HG03060 (cell line): ENCODE results near the gene GATA6.

Source experiments
- ATAC-seq: cut with Tn5 transposase; IDR thresholded peaks from one replicate; pipeline ENCODE4 v1.9.1; 2021; ENCODE audit warnings: low read depth, moderate number of reproducible peaks; ENCODE audit not compliant: unreplicated experiment

The GATA6 gene

DNA sequence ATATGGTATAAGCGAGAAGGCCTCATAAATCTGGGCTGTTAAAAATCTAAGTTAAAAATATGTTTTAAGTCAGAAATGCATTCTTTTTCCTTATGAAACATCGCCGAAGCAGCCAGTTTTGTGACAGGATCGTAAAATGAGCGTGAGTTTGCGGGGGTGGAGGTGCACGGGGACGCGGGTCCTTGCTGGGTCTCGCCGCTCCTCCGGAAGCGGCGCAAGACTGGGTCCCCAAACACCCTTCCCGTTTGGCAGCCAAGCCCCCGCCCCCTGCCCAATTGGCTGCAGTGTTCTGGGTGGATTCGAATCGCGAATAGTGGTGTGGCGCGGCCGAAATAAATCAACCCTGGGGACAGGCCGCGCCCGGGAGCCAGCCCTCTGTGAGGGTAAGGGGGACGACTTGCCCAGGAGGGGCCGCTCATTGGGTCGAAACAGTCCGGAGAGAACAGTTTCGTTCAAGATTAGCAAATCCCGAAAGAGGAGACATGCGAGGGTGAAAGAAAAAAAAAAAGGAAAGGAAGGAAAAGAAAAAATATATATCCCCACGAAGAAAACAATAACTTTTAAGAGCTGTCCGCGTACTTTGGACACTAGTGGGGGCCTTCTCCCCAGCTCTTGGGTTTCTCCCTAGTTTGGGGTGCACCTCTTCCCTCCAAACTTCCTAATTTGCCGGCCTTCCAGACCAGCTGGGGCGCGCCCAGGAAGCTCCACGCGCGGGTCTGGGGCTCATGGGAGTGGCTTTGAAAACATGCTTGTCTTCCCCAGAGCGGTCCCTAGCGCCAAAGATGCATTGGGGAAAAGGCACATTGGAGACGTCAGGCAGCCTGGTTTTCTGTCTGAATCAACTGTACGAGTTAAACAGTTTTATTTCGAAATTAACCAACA is 3.1 kb upstream of the GATA6 start:
- no peak for ATAC-seq

DNA sequence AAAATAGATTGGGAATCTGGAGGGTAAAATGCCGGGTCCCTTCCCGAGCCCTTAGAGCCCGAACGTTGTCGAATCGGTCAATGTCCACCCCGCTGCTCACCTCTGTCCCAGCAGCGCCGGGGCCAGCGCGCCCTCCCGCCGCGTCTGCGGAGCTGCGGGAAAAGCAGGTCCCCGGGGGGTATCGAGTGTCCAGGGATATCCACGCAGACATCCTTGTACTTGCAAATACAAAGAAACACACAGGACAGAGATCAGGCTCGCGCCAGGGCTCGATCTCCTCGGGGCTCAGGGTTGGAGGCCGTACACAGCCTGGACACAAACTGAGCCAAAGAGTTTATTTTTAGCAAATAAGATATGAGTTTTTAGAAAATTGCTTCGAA is 2.3 kb upstream of the GATA6 start:
- ATAC-seq, result no peak

DNA sequence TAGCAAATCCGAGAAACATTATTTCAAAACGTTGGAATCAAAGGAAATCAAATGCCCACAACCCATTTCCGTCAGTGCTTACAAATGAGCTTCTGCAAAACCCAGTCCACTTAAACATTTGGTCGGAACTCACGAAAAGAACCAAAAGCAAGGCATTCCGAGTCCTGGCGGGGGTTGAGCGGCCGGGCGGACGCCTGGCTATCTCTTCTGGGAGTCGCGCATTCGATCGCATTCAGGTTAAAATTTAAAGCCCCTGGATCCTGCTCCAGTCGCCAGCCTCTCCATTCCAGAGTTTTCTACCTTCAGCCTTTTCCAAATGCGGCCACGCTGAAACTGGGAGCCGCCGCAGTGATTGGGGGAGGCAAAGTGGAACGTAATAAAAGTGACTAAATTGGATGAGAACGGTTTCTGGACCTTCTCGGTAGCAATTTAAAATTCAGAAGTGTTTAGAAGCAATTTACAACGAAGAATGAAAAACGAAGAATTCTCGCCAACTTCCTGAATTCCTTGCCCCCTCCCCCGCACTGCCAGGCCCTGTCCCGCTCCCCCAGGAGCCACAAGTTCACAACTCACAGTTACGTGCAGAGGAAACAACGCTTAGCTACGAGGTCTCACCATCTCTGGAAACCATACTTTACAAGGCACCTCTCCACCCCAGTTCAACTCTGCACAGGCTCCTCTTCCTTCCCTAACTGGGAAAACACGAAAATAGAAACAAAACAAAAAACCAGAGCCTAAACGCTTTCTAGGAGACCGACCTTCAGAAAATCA is 1.7 kb upstream of the GATA6 start:
- no peak for ATAC-seq

DNA sequence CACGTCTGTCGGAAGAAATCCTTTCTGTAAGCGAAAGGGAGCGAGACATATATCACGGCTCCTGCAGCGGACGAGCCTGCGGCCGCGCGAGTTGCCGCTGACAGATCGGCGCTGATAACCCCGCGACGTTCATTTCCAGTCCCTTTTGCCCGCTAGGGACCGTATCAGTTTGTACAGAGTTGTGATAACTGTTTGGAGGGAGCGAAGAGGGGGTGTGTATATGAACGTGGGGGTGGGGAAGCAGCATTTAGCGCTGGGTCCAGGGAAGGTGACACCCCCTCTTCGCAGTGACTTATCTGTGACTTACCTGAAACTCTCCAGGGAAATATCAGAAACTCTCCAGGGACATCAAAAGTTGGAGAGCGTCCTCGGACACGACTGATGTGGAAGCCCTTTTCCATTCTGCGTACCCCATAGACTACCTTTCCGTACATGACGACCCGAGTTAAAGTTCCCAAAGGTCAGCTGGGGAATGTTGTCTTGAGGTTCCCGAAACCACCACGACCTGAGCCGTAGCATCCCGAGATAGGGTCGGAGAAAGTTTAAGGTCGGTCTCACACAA is 948 bp upstream of the GATA6 start:
- ATAC-seq, result no peak

DNA sequence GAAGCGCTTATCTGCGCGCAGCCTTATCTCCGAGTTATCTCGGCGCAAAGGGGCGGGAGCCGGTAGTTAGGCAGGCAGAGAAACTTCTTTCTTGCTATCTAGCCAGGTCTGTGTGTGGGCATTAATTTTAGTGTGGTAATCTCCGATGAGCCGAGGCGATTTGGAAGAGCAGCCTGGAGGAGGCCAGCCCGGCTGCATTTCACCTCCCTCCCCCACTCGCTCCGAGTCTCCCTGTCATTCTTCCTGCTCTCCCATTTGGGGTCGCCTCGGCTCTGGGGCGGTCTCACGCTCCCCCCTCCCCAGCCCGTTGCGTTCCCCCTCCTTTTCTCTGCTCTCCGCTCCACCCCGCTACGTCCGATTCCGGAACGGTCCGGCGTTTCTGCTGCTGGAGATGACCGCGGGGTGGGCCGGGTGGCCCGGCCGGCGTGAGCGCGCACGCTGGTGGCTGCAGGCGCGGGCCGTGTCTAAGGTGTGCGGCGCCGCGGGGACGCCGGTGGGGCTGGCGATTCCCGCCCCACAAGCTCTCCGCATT is 566 bp downstream of the GATA6 start:
- ATAC-seq, result no peak

DNA sequence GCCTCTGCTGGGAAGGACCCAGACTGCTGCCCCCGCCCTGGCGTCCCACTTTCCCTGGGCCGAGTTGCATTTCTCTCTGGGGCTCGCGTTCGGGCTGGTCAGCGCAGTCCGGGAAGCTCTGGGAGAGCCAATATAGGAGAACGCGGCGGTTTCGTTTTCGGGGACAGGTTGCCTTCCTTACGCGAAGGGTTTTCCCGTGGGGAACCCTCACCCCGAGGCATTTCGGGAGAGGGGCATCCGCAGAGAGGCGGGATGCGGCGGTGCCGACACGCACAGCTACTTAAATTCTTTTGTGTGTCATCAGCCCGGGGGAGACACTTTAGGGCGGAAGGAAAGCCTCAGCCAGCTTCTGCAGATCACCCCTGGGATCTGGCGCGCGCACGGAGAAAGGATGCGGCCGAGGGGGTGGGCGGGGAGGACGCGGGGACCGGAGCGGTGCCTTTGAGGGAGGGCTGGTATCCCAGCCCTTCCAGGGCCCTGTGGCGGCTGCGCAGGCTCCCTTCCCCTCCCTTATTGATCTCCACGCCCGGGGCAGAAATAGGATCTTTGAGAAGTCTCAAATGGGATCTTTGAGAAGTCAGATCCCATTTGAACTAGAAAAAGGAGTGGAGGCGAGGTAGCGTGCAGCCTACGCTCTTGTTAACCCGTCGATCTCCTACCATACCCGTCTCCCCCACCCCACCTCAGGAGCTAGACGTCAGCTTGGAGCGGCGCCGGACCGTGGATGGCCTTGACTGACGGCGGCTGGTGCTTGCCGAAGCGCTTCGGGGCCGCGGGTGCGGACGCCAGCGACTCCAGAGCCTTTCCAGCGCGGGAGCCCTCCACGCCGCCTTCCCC is 1.2 kb downstream of the GATA6 start:
- ATAC-seq, result no peak

DNA sequence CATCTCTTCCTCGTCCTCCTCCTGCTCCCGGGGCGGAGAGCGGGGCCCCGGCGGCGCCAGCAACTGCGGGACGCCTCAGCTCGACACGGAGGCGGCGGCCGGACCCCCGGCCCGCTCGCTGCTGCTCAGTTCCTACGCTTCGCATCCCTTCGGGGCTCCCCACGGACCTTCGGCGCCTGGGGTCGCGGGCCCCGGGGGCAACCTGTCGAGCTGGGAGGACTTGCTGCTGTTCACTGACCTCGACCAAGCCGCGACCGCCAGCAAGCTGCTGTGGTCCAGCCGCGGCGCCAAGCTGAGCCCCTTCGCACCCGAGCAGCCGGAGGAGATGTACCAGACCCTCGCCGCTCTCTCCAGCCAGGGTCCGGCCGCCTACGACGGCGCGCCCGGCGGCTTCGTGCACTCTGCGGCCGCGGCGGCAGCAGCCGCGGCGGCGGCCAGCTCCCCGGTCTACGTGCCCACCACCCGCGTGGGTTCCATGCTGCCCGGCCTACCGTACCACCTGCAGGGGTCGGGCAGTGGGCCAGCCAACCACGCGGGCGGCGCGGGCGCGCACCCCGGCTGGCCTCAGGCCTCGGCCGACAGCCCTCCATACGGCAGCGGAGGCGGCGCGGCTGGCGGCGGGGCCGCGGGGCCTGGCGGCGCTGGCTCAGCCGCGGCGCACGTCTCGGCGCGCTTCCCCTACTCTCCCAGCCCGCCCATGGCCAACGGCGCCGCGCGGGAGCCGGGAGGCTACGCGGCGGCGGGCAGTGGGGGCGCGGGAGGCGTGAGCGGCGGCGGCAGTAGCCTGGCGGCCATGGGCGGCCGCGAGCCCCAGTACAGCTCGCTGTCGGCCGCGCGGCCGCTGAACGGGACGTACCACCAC is 2.1 kb downstream of the GATA6 start:
- ATAC-seq, result no peak

DNA sequence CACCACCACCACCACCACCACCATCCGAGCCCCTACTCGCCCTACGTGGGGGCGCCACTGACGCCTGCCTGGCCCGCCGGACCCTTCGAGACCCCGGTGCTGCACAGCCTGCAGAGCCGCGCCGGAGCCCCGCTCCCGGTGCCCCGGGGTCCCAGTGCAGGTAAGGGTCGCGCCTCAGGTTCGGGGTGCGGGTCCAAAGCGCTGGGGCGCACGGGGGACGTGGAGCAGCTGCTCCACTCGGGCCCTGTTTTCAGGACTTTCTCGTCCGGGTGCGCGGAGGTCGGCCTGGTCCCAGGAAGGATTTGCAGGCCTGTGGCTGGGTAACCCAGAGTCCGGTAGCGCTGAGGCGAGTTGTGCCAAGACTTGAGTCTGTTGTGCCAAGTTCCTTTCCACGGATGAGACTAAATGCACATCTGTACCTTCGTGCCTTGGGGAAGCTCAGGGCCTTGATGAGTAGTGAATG is 2.8 kb downstream of the GATA6 start:
- ATAC-seq, result no peak

DNA sequence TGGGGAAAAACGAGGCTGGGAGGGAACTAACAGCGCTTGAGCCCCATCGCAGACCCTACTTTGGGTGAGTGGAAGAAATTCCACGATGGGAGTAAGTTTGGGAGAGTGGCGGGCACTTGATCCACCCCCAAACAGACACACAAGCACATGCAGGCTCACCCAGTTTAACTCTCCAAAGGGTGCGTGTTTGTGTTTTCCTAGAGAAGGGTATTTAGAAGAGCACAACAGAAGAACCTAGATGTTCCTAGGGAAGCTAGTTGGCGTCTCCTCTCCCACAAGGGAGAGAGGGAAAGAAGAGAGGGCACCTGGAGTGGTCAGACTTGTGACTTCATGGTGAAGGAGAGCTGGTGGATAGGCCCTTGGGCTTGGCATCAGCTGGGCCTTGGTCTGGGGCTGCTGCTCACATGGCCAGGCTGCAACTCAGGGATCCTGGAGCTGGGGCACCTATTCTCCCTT is 3.2 kb downstream of the GATA6 start:
- no peak for ATAC-seq

DNA sequence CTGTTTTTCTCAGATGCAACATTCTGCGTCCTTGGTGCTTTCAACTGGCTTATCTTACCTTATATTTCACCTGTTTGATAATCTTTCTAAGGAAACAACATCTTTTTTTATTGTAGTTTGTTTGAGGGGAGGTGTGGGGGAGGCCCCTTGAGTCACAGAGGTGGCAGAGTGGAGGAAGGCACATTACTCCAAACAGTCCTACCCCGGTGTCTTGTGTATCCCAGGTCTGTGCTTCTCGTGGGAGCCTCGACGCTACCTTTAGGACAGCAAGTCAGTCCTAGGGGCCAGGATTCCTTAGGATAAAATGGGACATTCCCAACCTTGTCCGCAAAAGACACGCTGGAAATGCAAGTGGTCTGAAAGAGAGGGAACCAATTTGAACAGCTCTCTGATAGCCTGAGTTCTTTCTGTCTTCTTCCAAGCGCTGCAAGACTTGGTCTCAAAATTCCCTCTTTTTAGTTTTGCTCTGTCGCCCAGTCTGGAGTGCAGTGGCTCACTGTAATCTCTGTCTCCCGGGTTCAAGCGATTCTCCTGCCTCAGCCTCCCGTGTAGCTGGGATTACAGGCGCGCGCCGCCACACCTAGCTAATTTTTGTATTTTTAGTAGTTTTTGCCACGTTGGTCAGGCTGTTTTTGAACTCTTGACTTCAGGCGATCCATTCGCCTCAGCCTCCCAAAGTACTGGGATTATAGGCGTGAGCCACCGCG is 4.0 kb downstream of the GATA6 start:
- ATAC-seq, result no peak

DNA sequence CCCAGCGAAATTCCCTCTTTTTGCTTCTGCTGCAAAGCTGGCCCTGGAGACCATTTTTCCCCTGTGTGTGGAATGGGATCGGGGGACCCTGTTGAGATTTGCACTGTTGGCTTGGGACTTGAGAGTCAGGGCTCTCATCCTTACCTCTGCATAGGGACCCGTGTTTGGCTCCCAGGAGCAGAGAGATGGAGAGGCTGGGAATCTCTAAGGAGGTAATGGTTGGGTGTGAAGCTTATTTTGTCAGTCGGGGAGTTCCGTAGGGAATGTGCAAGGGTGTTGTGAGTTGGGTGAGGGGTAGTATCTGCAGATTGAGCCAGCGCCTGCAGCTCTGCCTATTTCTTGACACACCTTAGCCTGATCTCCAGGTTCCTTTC is 4.5 kb downstream of the GATA6 start:
- no peak for ATAC-seq

DNA sequence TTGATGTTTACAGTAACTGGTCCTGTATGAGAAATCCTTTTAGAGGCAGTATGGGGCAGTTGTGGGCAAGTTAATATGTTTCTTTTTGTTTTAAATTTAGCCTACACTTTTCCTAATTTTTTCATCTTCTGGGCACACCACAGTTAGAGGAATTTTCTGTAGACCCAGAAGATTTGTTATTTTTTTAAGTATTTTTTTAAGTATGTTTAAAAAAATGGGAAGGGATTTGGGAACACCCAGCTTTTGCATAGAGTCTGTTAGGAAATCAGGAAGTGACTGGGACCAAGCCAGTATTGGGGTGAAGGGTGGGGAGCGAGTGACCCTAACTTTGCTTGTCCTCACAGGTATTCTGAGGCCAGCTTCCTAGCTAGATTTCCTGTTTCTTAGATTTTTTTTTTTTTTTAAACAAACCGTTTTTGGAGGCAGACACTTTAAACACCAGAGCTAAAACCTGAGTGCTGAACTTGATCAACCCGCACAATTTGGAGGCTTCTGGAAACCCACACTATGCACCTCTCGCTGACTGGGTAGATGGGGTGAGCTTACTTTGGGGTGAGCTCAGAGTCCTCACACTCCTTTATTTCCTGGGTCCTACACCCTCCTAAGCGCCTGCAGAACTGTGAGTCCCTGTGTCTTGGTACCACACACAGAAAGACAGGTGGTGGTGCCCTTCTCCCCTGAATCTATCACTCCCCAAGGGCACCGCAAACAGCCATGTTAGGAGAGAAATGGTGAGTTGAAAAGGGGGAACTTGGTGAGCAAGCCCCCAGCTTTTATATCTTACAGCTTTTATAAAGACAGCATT is 5.2 kb downstream of the GATA6 start:
- no peak for ATAC-seq

DNA sequence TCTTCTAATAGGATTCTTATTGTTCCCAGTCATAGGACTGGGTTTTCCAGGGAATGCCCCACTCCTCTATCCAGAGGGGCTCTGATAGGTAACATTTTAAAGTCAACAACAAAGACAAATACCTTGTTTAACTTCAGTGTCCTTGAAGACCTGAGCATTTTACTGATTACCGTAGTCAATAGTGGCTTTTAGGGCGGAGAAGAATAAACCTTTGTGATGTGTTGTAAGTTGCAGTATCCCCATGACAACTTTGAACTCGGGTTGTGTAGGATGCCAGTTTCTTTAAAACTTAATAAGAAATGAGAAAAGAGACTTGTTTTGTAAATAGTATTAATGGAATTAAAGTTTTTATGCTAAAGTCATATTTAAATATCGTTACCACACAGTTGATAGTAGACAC is 6.0 kb downstream of the GATA6 start:
- no peak for ATAC-seq

DNA sequence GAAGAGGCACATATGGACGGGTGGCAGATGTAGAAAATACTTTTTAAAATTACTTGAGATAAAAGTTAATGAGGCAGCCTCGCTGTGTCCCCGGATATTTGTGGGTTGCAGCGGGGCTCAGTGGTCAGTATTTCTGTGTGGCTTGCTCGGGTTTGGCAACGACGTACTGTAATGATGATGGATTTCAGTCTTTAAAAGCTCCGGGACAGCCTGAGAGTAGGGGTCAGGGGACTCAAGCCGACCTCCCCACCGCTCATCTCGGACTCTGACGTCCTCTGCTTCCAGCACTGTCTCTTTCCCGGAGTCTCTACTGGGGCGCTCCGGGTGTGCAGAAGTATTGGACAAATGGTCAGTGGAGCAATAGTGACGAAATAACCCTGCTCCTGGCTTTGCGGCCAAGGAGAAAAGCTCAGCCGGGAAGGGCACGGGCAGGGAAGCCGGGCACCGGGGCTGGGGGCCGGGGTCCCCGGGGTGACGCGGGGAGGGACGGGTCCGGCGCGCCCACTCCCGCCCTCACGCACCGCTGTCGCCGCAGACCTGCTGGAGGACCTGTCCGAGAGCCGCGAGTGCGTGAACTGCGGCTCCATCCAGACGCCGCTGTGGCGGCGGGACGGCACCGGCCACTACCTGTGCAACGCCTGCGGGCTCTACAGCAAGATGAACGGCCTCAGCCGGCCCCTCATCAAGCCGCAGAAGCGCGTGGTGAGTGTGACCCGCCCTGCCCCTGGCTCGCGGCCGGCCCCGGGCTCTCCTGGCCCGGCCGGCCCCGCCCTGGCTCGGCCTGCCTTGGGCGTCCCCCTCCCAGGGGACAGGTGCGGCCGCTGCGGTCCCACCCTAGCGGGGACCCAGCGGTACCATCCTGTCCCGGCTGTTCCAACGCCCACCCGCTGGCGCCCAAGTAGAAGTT is 7.3 kb downstream of the GATA6 start:
- ATAC-seq, result no peak

DNA sequence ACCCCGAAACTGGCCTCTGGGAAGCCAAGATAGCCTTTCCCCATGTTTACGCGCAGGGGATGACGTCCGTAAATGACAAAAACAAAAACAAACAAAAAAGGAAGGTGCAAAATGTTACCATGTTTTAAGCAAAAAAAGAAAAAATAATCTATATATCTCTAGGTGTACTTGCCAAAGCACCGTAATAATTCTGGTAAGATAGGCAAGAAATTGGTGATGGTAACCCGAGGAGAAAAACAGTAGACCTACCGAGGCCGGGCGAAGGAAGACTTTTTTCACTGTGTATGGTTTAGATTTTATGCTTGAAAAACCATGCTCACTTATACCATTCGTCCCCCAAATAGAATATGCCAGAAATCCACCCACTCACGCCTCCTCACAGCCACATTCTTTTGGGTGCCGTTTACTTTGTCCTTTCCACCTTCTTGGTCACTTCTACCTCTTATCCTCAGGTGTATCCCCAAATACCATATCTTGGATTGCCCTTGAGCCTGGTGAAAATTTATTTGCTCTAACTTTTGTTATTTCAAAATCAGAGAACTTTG is 8.0 kb downstream of the GATA6 start:
- ATAC-seq, result no peak

DNA sequence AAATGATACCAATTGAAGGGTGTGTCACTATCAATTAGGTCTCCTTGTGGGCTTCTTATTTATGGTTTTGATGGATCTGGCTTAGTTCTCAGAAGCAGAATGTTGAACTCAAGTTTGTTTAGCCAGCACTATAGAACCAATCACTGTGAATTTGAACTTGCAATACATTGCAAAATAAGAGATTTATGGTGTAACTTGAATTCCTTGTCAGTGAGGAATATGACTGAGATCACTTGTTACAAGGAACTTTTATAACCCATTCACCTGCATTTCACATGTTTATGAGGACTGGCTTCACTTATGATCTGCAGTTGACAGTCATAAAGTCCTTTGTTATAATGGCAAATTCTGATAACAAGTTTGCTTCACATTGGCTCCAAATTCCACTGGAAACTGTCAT is 9.8 kb downstream of the GATA6 start:
- no peak for ATAC-seq

DNA sequence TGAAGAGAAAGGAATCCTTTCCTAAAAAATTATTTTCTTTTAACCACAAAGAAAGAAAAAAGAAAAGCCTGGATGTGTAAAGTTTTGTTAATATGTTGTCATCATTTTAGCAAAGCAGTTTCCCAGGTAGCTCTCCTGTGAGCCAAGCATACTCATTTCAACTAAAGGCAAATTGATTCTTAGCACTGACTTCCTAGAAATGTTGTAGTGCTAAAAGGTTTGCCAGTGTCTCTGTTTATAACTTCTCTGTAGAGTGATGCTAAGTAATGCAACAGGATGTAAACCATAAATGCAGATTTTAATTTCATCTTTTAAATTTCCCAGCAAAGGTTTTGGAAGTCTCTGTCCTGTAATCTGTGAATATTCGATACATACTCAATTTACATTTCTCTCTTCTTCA is 10.2 kb downstream of the GATA6 start:
- ATAC-seq, result no peak
